Measurements from ENCODE around the gene BTBD19.

Gene BTBD19

DNA sequence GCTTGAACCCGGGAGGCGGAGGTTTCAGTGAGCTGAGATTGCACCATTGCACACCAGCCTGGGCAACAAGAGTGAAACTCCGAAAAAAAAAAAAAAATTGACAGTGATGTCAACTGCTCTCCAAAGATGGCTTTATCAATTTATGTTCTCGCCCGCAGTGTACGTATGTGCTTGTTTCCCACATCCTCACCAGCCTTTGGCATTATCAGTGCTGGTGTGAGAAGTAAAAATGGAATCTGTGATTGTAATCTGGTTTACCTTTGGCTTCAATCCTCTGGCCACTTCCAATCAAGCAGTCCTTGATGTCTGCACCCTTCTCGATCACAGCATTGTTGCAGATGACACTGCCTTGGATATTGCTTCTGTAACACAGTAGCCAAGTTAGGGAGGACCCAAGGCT lies 49.1 kb downstream of the BTBD19 start:
- DNase-seq (ENCODE audit: low read depth): no peak

DNA sequence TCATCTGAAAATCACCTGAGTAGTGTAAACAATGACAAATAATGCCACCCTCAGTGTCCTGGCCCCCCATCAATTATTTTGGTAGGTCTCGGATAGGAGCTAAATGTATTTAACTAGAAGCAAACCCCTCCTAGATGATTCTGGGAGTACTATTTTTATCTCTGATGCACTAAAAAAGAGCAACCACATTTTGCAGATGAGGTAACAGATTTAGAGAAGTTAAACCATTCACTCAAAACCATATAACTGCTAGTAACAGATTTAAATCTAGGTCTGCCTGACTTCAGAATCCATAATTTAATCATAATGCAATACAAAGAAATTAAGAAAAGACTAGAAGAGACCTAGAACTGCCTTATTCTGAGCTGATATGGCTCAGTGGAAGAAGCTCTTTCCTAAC lies 52.0 kb downstream of the BTBD19 start:
- DNase-seq (ENCODE audit: low read depth): no peak

DNA sequence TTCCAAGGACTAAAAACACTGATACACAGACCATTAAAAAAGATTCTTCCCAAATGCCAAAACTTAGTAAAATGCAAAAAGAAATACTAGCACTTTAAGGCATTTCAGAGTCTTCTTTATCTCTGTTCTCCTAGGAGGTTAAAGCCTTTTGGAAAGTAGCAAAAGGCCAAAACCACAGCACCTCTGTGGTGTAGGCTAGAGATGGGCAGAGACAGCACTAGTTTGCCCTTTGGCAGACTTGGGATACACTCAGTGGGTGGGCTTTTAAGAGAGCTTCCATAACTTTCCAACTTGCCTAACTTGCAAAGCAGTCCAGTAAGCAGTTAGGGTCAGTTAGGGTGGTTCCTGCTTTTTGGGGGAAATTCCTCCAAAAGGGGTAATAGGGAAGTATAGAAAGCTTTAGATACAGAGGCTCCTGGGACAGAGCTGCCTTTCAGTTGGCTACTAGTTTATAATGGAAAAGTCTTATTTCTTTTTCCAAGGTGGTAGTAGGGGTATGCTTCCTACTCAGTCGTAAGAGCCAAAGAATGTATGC lies 52.6 kb downstream of the BTBD19 start:
- DNase-seq (ENCODE audit: low read depth): peak; percentile 16

DNA sequence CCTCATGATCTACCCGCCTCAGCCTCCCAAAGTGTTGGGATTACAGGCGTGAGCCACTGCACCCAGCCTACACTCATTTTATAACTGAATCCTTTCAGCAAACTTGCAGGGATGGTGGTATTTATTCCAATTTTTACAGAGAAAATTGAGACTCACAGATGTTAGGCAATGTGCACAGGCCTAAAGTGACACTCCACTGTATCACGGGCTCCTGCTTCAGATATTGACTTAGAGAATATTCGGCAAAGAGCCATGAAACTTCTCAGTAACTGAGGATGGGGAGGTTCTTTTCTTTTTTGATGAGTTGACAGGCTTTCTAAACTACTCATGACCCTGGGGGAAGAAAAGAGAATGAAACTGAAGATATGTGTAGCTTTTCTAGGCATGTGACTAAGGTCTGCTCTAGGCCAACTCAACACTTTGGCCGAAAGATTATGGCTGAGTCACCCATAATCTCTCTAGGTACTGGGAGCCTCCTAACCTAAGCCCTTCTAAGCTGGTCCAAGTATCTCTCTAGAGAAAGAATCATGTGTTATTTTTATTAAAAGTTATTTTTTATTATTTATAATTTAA lies 54.6 kb downstream of the BTBD19 start:
- peak; percentile 45 for DNase-seq (ENCODE audit: low read depth)

All from EH (cell line).